Measurements from ENCODE around the gene GASK1B.

DNA sequence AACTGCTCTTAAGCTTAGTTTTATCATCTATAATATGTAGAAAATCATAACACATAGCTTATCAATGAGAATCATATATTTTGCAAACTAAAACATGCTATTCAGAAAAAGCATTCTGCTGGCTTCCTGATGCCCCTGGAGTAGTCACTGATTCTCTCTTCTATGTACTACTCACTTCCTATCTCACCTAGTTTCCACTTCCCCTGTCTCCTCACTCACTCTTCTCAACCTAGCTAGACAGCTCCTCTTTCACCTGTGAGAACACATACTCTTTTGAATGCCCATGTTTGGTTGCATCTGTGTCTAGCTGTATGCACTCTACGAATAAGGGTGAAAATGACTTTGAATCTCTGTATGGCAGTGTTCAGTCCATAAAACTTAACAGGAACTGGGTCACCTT, 46.8 kb upstream of the GASK1B start:
- no peak for TF ChIP-seq GABPA (IDR thresholded peaks at IDR 0.05; ENCODE audit: low read depth)
- no peak for TF ChIP-seq REST (IDR thresholded peaks at IDR 0.05; ENCODE audit: insufficient replicate concordance, low read depth)
- TF ChIP-seq, protein P1, sequence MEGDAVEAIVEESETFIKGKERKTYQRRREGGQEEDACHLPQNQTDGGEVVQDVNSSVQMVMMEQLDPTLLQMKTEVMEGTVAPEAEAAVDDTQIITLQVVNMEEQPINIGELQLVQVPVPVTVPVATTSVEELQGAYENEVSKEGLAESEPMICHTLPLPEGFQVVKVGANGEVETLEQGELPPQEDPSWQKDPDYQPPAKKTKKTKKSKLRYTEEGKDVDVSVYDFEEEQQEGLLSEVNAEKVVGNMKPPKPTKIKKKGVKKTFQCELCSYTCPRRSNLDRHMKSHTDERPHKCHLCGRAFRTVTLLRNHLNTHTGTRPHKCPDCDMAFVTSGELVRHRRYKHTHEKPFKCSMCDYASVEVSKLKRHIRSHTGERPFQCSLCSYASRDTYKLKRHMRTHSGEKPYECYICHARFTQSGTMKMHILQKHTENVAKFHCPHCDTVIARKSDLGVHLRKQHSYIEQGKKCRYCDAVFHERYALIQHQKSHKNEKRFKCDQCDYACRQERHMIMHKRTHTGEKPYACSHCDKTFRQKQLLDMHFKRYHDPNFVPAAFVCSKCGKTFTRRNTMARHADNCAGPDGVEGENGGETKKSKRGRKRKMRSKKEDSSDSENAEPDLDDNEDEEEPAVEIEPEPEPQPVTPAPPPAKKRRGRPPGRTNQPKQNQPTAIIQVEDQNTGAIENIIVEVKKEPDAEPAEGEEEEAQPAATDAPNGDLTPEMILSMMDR (IDR thresholded peaks at IDR 0.05; ENCODE audit: insufficient read depth, low read length): no peak
- TF ChIP-seq POLR2AphosphoS5 (IDR thresholded peaks at IDR 0.05; ENCODE audit: low read depth): no peak
